GM12878 (cell line): ENCODE measurements around the gene MATN1. TPM values are rescaled to one million over a fixed set of nuclear protein-coding genes. Genes with fewer than 3 reads are reported as not detected.
A peak's percentile ranks its signal among the peaks of the same experiment; 100 is the strongest.

Source experiments
- ASH2L ChIP-seq: fragments of 300-600, 200-600 bp; sonication (generic); IDR thresholded peaks from 2 replicates; pipeline ENCODE4 v1.6.1; 2017; ENCODE audit warnings: low read depth, mild to moderate bottlenecking, borderline replicate concordance
- ATF7 ChIP-seq: fragments of 450-650 bp; IDR thresholded peaks from 2 replicates; pipeline ENCODE4 v1.6.1; 2016; ENCODE audit warnings: low read depth, mild to moderate bottlenecking
- BCL11A ChIP-seq: IDR thresholded peaks from 2 replicates; pipeline ENCODE4 v1.6.1; 2011; ENCODE audit warnings: low read depth, low read length
- CHD2 ChIP-seq: IDR thresholded peaks from 2 replicates; pipeline ENCODE4 v1.6.1; 2011; ENCODE audit warnings: low read depth, low read length, improper control_type of control experiment, borderline replicate concordance
- CREM ChIP-seq: IDR thresholded peaks from 2 replicates; pipeline ENCODE4 v1.6.1; 2014; ENCODE audit warnings: antibody characterized with exemption, low read depth
- DPF2 ChIP-seq: fragments of 450-650 bp; IDR thresholded peaks from 2 replicates; pipeline ENCODE4 v1.6.1; 2017; ENCODE audit warnings: mild to moderate bottlenecking
- E4F1 ChIP-seq: fragments of 450-650 bp; IDR thresholded peaks from 2 replicates; pipeline ENCODE4 v1.6.1; 2018; ENCODE audit warnings: borderline replicate concordance, mild to moderate bottlenecking; ENCODE audit not compliant: partially characterized antibody
- ELK1 ChIP-seq: IDR thresholded peaks from 2 replicates; pipeline ENCODE4 v1.6.1; 2012; ENCODE audit warnings: low read depth, low read length, improper control_type of control experiment
- ESRRA ChIP-seq: IDR thresholded peaks from 2 replicates; pipeline ENCODE4 v1.6.1; 2012; ENCODE audit warnings: mild to moderate bottlenecking, low read length, improper control_type of control experiment
- HCFC1 ChIP-seq: fragments of 150-350 bp; IDR thresholded peaks from 2 replicates; pipeline ENCODE4 v1.6.1; 2014; ENCODE audit warnings: low read length
- MLLT1 ChIP-seq: fragments of 450-650 bp; IDR thresholded peaks from 2 replicates; pipeline ENCODE4 v1.6.1; 2016; ENCODE audit warnings: mild to moderate bottlenecking
- PAX5 ChIP-seq: IDR thresholded peaks from 2 replicates; pipeline ENCODE4 v1.6.1; 2011; ENCODE audit warnings: low read depth, low read length, borderline replicate concordance
- SP1 ChIP-seq: IDR thresholded peaks from one replicate; pipeline ENCODE4 v1.6.1; 2011; ENCODE audit warnings: low read depth, low read length
- TCF12 ChIP-seq: IDR thresholded peaks from 2 replicates; pipeline ENCODE4 v1.6.1; 2011; ENCODE audit warnings: low read depth, mild to moderate bottlenecking, low read length
- YY1 ChIP-seq: IDR thresholded peaks from 2 replicates; pipeline ENCODE4 v1.6.1; 2011; ENCODE audit warnings: low read depth, mild to moderate bottlenecking, low read length
- ZNF217 ChIP-seq: fragments of 450-650 bp; IDR thresholded peaks from 2 replicates; pipeline ENCODE4 v1.6.1; 2017; ENCODE audit warnings: antibody characterized with exemption, mild to moderate bottlenecking
- polyA plus RNA-seq, 11 experiments: library from polyadenylated mRNA; depleted of rRNA in 4 of 11; unstranded in 6 of 11; stranded (reverse) in 5 of 11; fragments of >200 nt; fragmentation: Nextera tagmentation in 4 of 11; fragmentation: Illumina TruSeq in 1 of 11; extraction: Ambion mirVana in 4 of 11; extraction: Trizol in 1 of 11; gene quantifications; 1 replicate in 1 of 11; 2 replicates in 10 of 11; pipeline versions ENCODE4 v1.2.1 to v1.2.3, GENCODE V29; 2011 to 2016; ENCODE audit warnings: inconsistent platforms in 2 of 11, missing spikeins in 2 of 11, low read depth in 1 of 11
- total RNA-seq, 4 experiments: library from RNA; depleted of rRNA in 3 of 4; stranded (reverse); fragments of >200 nt in 3 of 4; fragmentation: Illumina TruSeq in 1 of 4; extraction: Trizol in 1 of 4; gene quantifications; 2 replicates each; pipeline versions ENCODE4 v1.2.1 to v1.2.3, GENCODE V29; 2013 to 2021
- TF ChIP-seq, protein P1 (sequence below): IDR thresholded peaks from 2 replicates; pipeline ENCODE4 v1.6.1; 2012; ENCODE audit warnings: low read depth, low read length, improper control_type of control experiment
- TF ChIP-seq, protein P2 (sequence below): fragments of 450-650 bp; IDR thresholded peaks from 2 replicates; pipeline ENCODE4 v1.6.1; 2018; ENCODE audit warnings: mild to moderate bottlenecking, low read depth, moderate library complexity; ENCODE audit not compliant: partially characterized antibody

The MATN1 gene
- total and polyA plus RNA-seq, 10 of the 15 experiments (the other 5 are each of a cell fraction or from before 2014, with no cell fraction given): 0.04 to 0.50 (median 0.10) TPM; not detected in 1

- TF ChIP-seq E4F1 (no peak), ZNF217 (peak; percentile 97), SP1 (peak; percentile 26), CHD2 (0 out of 2 replicates have a peak, but pooled peaks have one; percentile 27), MLLT1 (peak; percentile 32), YY1 (peak; percentile 88), ATF7 (no peak; the same call in 1 of the 2 replicates), ESRRA (no peak), DPF2 (0 out of 2 replicates have a peak, but pooled peaks have one; percentile 23), ASH2L (no peak), BCL11A (peak; percentile 73), CREM (no peak), ELK1 (no peak), PAX5 (0 out of 2 replicates have a peak, but pooled peaks have one; percentile 31), TCF12 (peak; percentile 60; the same call in 1 of the 2 replicates), HCFC1 (0 out of 2 replicates have a peak, but pooled peaks have one; percentile 11)
- TF ChIP-seq, protein P1, sequence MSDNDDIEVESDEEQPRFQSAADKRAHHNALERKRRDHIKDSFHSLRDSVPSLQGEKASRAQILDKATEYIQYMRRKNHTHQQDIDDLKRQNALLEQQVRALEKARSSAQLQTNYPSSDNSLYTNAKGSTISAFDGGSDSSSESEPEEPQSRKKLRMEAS: 0 out of 2 replicates have a peak, but pooled peaks have one; percentile 0
- TF ChIP-seq, protein P2, sequence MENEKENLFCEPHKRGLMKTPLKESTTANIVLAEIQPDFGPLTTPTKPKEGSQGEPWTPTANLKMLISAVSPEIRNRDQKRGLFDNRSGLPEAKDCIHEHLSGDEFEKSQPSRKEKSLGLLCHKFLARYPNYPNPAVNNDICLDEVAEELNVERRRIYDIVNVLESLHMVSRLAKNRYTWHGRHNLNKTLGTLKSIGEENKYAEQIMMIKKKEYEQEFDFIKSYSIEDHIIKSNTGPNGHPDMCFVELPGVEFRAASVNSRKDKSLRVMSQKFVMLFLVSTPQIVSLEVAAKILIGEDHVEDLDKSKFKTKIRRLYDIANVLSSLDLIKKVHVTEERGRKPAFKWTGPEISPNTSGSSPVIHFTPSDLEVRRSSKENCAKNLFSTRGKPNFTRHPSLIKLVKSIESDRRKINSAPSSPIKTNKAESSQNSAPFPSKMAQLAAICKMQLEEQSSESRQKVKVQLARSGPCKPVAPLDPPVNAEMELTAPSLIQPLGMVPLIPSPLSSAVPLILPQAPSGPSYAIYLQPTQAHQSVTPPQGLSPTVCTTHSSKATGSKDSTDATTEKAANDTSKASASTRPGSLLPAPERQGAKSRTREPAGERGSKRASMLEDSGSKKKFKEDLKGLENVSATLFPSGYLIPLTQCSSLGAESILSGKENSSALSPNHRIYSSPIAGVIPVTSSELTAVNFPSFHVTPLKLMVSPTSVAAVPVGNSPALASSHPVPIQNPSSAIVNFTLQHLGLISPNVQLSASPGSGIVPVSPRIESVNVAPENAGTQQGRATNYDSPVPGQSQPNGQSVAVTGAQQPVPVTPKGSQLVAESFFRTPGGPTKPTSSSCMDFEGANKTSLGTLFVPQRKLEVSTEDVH: peak; percentile 12
Observed at GRCh38 chr1:30765556-30766434, 42.4 kb upstream of the MATN1 start (continued).
